H1 (cell line): ENCODE data around the gene CPSF4. TPM values are rescaled to one million over a fixed set of nuclear protein-coding genes. Genes with fewer than 3 reads are reported as not detected.

Experiments
- CTCF ChIA-PET: fragments of 300-600 bp; sonication (Branson Sonifier 250); formaldehyde crosslinking; loops from one replicate; lab custom pipeline; 2021; ENCODE audit not compliant: partially characterized antibody; lab: Charles Lee
- POLR2A ChIA-PET: fragments of 300-600 bp; sonication (Branson Sonifier 250); formaldehyde crosslinking; loops from one replicate; lab custom pipeline; 2021; ENCODE audit warnings: inconsistent platforms; ENCODE audit not compliant: partially characterized antibody; lab: Charles Lee
- DNase-seq, 2 experiments: peaks; one replicate each; pipeline versions ENCODE4 v3.0.0 to v3.0.0-alpha.2; 2010 to 2022; ENCODE audit warnings: low spot score in 2 of 2, low read depth in 1 of 2, mixed read lengths in 1 of 2
- FAIRE-seq: peaks from 2 replicates; lab custom pipeline; 2011; peaks lifted over from hg19 to GRCh38; lab: Jason Lieb, UNC
- H2AFZ ChIP-seq: 2 replicates; pipeline ENCODE4 v1.8.1; 2012; ENCODE audit warnings: low read length, inconsistent platforms
- H2AK5ac ChIP-seq: 2 replicates; pipeline ENCODE4 v1.6.1; 2013; ENCODE audit warnings: low read depth, low read length
- H2BK120ac ChIP-seq: replicated peaks from 2 replicates; pipeline ENCODE3; 2013; ENCODE audit warnings: low read depth, low read length, inconsistent platforms
- H2BK12ac ChIP-seq: 2 replicates; pipeline ENCODE4 v1.6.1; 2013; ENCODE audit warnings: low read depth, low read length
- H2BK15ac ChIP-seq: 2 replicates; pipeline ENCODE4 v1.6.1; 2013; ENCODE audit warnings: low read length
- H2BK20ac ChIP-seq: 2 replicates; pipeline ENCODE4 v1.6.1; 2013; ENCODE audit warnings: low read length
- H2BK5ac ChIP-seq: 2 replicates; pipeline ENCODE4 v1.6.1; 2013; ENCODE audit warnings: low read depth, low read length
- H3K14ac ChIP-seq: 2 replicates; pipeline ENCODE4 v1.6.1; 2013; ENCODE audit warnings: inconsistent platforms; ENCODE audit not compliant: insufficient read length
- H3K18ac ChIP-seq: 2 replicates; pipeline ENCODE4 v1.6.1; 2013; ENCODE audit warnings: low read length; ENCODE audit errors: extremely low read depth
- H3K23ac ChIP-seq: 2 replicates; pipeline ENCODE4 v1.6.1; 2013; ENCODE audit warnings: inconsistent platforms; ENCODE audit not compliant: insufficient read length
- H3K23me2 ChIP-seq: 2 replicates; pipeline ENCODE4 v1.6.1; 2013; ENCODE audit warnings: low read depth, low read length
- H3K27ac ChIP-seq: 2 replicates; pipeline ENCODE4 v1.6.1; 2011; ENCODE audit warnings: low read depth, low read length, inconsistent platforms
- H3K27me3 ChIP-seq, 4 experiments: replicated peaks in 1 of 4; 1 replicate in 1 of 4; 2 replicates in 3 of 4; pipeline versions ENCODE4 v1.6.1 to v1.8.1; 2011 to 2013; ENCODE audit warnings: low read length in 3 of 4, mild to moderate bottlenecking in 3 of 4, inconsistent platforms in 2 of 4, mixed read lengths in 2 of 4, moderate library complexity in 1 of 4; ENCODE audit not compliant: control insufficient read depth in 3 of 4, insufficient read depth in 3 of 4; ENCODE audit errors: extremely low read depth in 1 of 4
- H3K36me3 ChIP-seq, 4 experiments: 2 replicates each; pipeline versions ENCODE4 v1.6.1 to v1.8.1; 2011 to 2013; ENCODE audit warnings: mild to moderate bottlenecking in 4 of 4, low read length in 3 of 4, moderate library complexity in 2 of 4, control low read depth in 1 of 4, inconsistent platforms in 1 of 4; ENCODE audit not compliant: insufficient read depth in 4 of 4, control insufficient read depth in 2 of 4
- H3K4ac ChIP-seq: replicated peaks from 2 replicates; pipeline ENCODE3; 2013; ENCODE audit warnings: low read length, low read depth, mixed read lengths, inconsistent platforms; ENCODE audit not compliant: insufficient read length
- H3K4me1 ChIP-seq, 4 experiments: replicated peaks in 1 of 4; 1 replicate in 1 of 4; 2 replicates in 3 of 4; pipeline versions ENCODE4 v1.6.1 to v1.8.1; 2011 to 2013; ENCODE audit warnings: low read length in 3 of 4, inconsistent platforms in 2 of 4, mixed read lengths in 1 of 4; ENCODE audit not compliant: insufficient read depth in 4 of 4, control insufficient read depth in 3 of 4
- H3K4me2 ChIP-seq, 2 experiments: 2 replicates each; pipeline versions ENCODE4 v1.6.1 to v1.8.1; 2011 to 2013; ENCODE audit warnings: low read depth in 2 of 2, low read length in 2 of 2, control low read depth in 1 of 2, inconsistent platforms in 1 of 2, mild to moderate bottlenecking in 1 of 2; ENCODE audit not compliant: insufficient read depth in 1 of 2
- H3K4me3 ChIP-seq, 4 experiments: fragments of 200-600, 300-600 bp in 1 of 4; sonication (generic), shearing (Covaris generic), sonication (Bioruptor Twin) in 1 of 4; 2 replicates each; pipeline versions ENCODE4 v1.5.1 to v1.8.1; 2011 to 2016; ENCODE audit warnings: low read length in 4 of 4, low read depth in 3 of 4, control low read depth in 2 of 4, inconsistent platforms in 2 of 4, mild to moderate bottlenecking in 2 of 4, mixed read lengths in 1 of 4, moderate library complexity in 1 of 4; ENCODE audit not compliant: insufficient read depth in 2 of 4; ENCODE audit errors: extremely low read depth in 1 of 4
- H3K56ac ChIP-seq: replicated peaks from 2 replicates; pipeline ENCODE3; 2013; ENCODE audit warnings: low read depth, mild to moderate bottlenecking, mixed read lengths, low read length, inconsistent platforms; ENCODE audit not compliant: insufficient read length
- H3K79me1 ChIP-seq: 2 replicates; pipeline ENCODE4 v1.6.1; 2013; ENCODE audit warnings: low read depth, low read length, control low read depth
- H3K79me2 ChIP-seq, 2 experiments: 2 replicates each; pipeline versions ENCODE4 v1.6.1 to v1.8.1; 2012 to 2013; ENCODE audit warnings: low read length in 2 of 2, mild to moderate bottlenecking in 2 of 2, inconsistent platforms in 1 of 2; ENCODE audit not compliant: insufficient read depth in 2 of 2, control insufficient read depth in 1 of 2
- H3K9ac ChIP-seq, 4 experiments: replicated peaks in 1 of 4; 1 replicate in 1 of 4; 2 replicates in 3 of 4; pipeline versions ENCODE4 v1.6.1 to v1.8.1; 2011 to 2013; ENCODE audit warnings: low read depth in 3 of 4, low read length in 3 of 4, control low read depth in 2 of 4, mild to moderate bottlenecking in 2 of 4, moderate library complexity in 2 of 4, inconsistent platforms in 1 of 4; ENCODE audit errors: extremely low read depth in 1 of 4
- H3K9me3 ChIP-seq, 2 experiments: 2 replicates each; pipeline versions ENCODE4 v1.6.1 to v1.8.1; 2012 to 2013; ENCODE audit warnings: mild to moderate bottlenecking in 2 of 2, moderate library complexity in 2 of 2, control low read depth in 1 of 2, inconsistent platforms in 1 of 2, low read depth in 1 of 2, low read length in 1 of 2, mixed read lengths in 1 of 2; ENCODE audit not compliant: insufficient read depth in 2 of 2
- H4K20me1 ChIP-seq, 2 experiments: replicated peaks in 1 of 2; 2 replicates each; pipeline versions ENCODE3 to v1.8.1; 2011 to 2013; ENCODE audit warnings: inconsistent platforms in 2 of 2, low read length in 2 of 2, mild to moderate bottlenecking in 1 of 2; ENCODE audit not compliant: insufficient read depth in 2 of 2, control insufficient read depth in 1 of 2
- H4K5ac ChIP-seq: 2 replicates; pipeline ENCODE4 v1.6.1; 2013; ENCODE audit warnings: low read length, low read depth, mixed read lengths, inconsistent platforms; ENCODE audit not compliant: insufficient read length
- H4K8ac ChIP-seq: 2 replicates; pipeline ENCODE4 v1.8.0; 2013; ENCODE audit warnings: mild to moderate bottlenecking, moderate library complexity, low read length, inconsistent platforms; ENCODE audit not compliant: insufficient read depth; ENCODE audit errors: extremely low read depth
- H4K91ac ChIP-seq: replicated peaks from 2 replicates; pipeline ENCODE3; 2013; ENCODE audit warnings: low read length, mixed read lengths, inconsistent platforms; ENCODE audit not compliant: insufficient read length
- ASH2L ChIP-seq: fragments of 200-600, 300-600 bp; sonication (generic); IDR thresholded peaks from one replicate; pipeline ENCODE4 v1.7.1; 2017; ENCODE audit warnings: low read length
- ATF3 ChIP-seq: IDR thresholded peaks from 2 replicates; pipeline ENCODE4 v1.6.1; 2011; ENCODE audit warnings: low read depth, mild to moderate bottlenecking, low read length; ENCODE audit not compliant: insufficient read depth
- CBX5 ChIP-seq: fragments of 300-800, 300-1000 bp; sonication (generic); IDR thresholded peaks from 2 replicates; pipeline ENCODE4 v1.7.1; 2016; ENCODE audit warnings: antibody characterized with exemption, low read length, low read depth
- GABPA ChIP-seq: IDR thresholded peaks from 2 replicates; pipeline ENCODE4 v1.6.1; 2011; ENCODE audit warnings: mild to moderate bottlenecking, low read length, moderate library complexity, borderline replicate concordance; ENCODE audit not compliant: insufficient read depth
- GTF2F1 ChIP-seq: IDR thresholded peaks from 2 replicates; pipeline ENCODE4 v1.6.1; 2012; ENCODE audit warnings: low read depth, low read length, improper control_type of control experiment, borderline replicate concordance
- KDM4A ChIP-seq: IDR thresholded peaks from one replicate; pipeline ENCODE4 v1.7.1; 2012; ENCODE audit warnings: low read depth, mild to moderate bottlenecking, moderate library complexity, low read length, inconsistent platforms; ENCODE audit not compliant: severe bottlenecking
- MAX ChIP-seq: IDR thresholded peaks from 2 replicates; pipeline ENCODE4 v1.6.1; 2012; ENCODE audit warnings: inconsistent platforms
- NRF1 ChIP-seq: IDR thresholded peaks from 2 replicates; pipeline ENCODE4 v1.6.1; 2011; ENCODE audit warnings: mild to moderate bottlenecking, low read depth, low read length, improper control_type of control experiment
- USF2 ChIP-seq: IDR thresholded peaks from 2 replicates; pipeline ENCODE4 v1.6.1; 2011; ENCODE audit warnings: low read length, improper control_type of control experiment
- WGBS, 2 experiments: shearing (Covaris generic) in 1 of 2; methylation state at CpG; one replicate each; pipeline versions ENCODE4 v1.1.6 to v1.1.7; 2013 to 2015; ENCODE audit warnings: low lambda C conversion rate in 2 of 2, mixed read lengths in 2 of 2, inconsistent platforms in 1 of 2, low coverage in 1 of 2, missing lambda C conversion rate in 1 of 2; ENCODE audit not compliant: insufficient replicate concordance in 2 of 2, insufficient coverage in 1 of 2, insufficient read length in 1 of 2; ENCODE audit errors: extremely low coverage in 1 of 2, missing lambda C conversion rate in 1 of 2; 5-methylcytosine and 5-hydroxymethylcytosine counted together
- polyA plus RNA-seq, 7 experiments: library from polyadenylated mRNA; depleted of rRNA in 3 of 7; stranded (reverse) in 5 of 7; unstranded in 2 of 7; fragments of >200 nt in 5 of 7; fragments of 200-250 nt in 2 of 7; gene quantifications; 1 replicate in 5 of 7; 2 replicates in 1 of 7; 4 replicates in 1 of 7; pipeline versions ENCODE4 v1.2.1 to v1.2.3, GENCODE V29; 2011 to 2013; ENCODE audit warnings: missing spikeins in 2 of 7, mixed read lengths in 2 of 7
- total RNA-seq: library from RNA; stranded (reverse); fragmentation: NEBNext Ultra II Directional; extraction: Animal tissue kit (Norgen Biotek cat#: 25700); gene quantifications from 2 replicates; pipeline ENCODE4 v1.2.1, GENCODE V29; 2021

CPSF4 gene
- total and polyA plus RNA-seq, 2 of the 8 experiments (the other 6 are each of a cell fraction or from before 2014, with no cell fraction given): 77.5 to 103 TPM

GRCh38 chr7:99472561-99473314 is 34.0 kb downstream of the CPSF4 start, which contains the start of gene ZNF789:
TSS of gene ZNF789 (plus strand) at chr7:99472890. CDS start at chr7:99476457, 3,567 bp downstream.
- H3K36me3 ChIP-seq: peaks cover 0 to 3% (median under 1%) of the 10 kb centered on the region in 4 experiments; a peak in 3 of 8 replicates
- no peaks in the 10 kb centered on the region for H3K27me3 ChIP-seq
- no peak within 1 kb of the TSS for H2BK120ac ChIP-seq
- POLR2A ChIA-PET: interaction anchor here (0.6 to 2.8 kb wide), 16 partner anchors 7 to 471 kb away, joined by 3 to 10 read pairs (median 4); partner anchors contain the start of genes ATP5MF, BUD31, PDAP1 and ZKSCAN5
- H2AFZ ChIP-seq: peak within 1 kb of the TSS; percentile 70; the same call in 1 of the 2 replicates
- H3K9ac ChIP-seq: peak within 1 kb of the TSS; percentile 81 to 92 (median 84)
- no peak within 1 kb of the TSS for H3K23ac ChIP-seq
- 2% methylated on average over 44 of the region's 56 CpGs; no CpG with 5 or more reads in 1 of the 2 experiments for WGBS, 2 experiments
- peak within 1 kb of the TSS; percentile 69 for H3K56ac ChIP-seq
- peaks cover 6% of the 10 kb centered on the region; the same call in 1 of the 2 replicates for H3K79me1 ChIP-seq
- H3K18ac ChIP-seq: peak within 1 kb of the TSS; percentile 95
- CTCF ChIA-PET: interaction anchor here (1.1 to 1.4 kb wide), 2 partner anchors 13 to 14 kb away, joined by 3 to 4 read pairs; no protein-coding TSS in a partner anchor
- FAIRE-seq (no peak), DNase-seq (peak; percentile 84 to 97)
- no peak within 1 kb of the TSS for H4K91ac ChIP-seq
- H3K4me3 ChIP-seq: peak within 1 kb of the TSS; percentile 75 to 91 (median 90)
- no peak within 1 kb of the TSS for H3K14ac ChIP-seq
- H3K4ac ChIP-seq: no peak within 1 kb of the TSS
- H3K4me2 ChIP-seq: peak within 1 kb of the TSS; percentile 78 to 86
- H2BK20ac ChIP-seq: no peak within 1 kb of the TSS
- no peak within 1 kb of the TSS for H2BK15ac ChIP-seq
- no peak within 1 kb of the TSS for H2AK5ac ChIP-seq
- H4K5ac ChIP-seq: peak within 1 kb of the TSS; percentile 90
- no peaks in the 10 kb centered on the region for H3K4me1 ChIP-seq
- peak within 1 kb of the TSS; percentile 90 for H4K8ac ChIP-seq
- H3K79me2 ChIP-seq: peaks cover 16 to 41% of the 10 kb centered on the region in 2 experiments
- peaks cover 7% of the 10 kb centered on the region for H3K23me2 ChIP-seq
- peaks cover 0 to 2% of the 10 kb centered on the region in 2 experiments for H4K20me1 ChIP-seq
- no peaks in the 10 kb centered on the region for H3K9me3 ChIP-seq
- 0 out of 2 replicates have a peak within 1 kb of the TSS, but pooled peaks have one; percentile 60 for H2BK12ac ChIP-seq
- peak within 1 kb of the TSS; percentile 84 for H3K27ac ChIP-seq
- 0 out of 2 replicates have a peak within 1 kb of the TSS, but pooled peaks have one; percentile 75 for H2BK5ac ChIP-seq
- peak; percentile 29; the same call in 1 of the 2 replicates for TF ChIP-seq NRF1
- TF ChIP-seq MAX: peak; percentile 78
- TF ChIP-seq USF2: peak; percentile 97
- TF ChIP-seq ASH2L: no peak
- TF ChIP-seq GTF2F1: peak; percentile 78
- TF ChIP-seq ATF3: peak; percentile 81
- peak; percentile 49 for TF ChIP-seq KDM4A
- TF ChIP-seq CBX5: no peak
- TF ChIP-seq GABPA: no peak
